Measurements from ENCODE around the gene MRPS9.

MRPS9 gene

GRCh38 chr2:105104208-105104731 is 66.4 kb downstream of the MRPS9 start:
- DNase-seq (ENCODE audit: low read depth in 1 of 2, low spot score in 1 of 2) = peak in 1 of 2 experiments; percentile 13
- H3K27ac ChIP-seq (replicated peaks) = no peak overlapping the region
- TF ChIP-seq CTCF (IDR thresholded peaks at IDR 0.05; ENCODE audit: insufficient read depth, low read length) (no peak), SPI1 (IDR thresholded peaks at IDR 0.05; ENCODE audit: borderline replicate concordance, low read depth) (peak; percentile 71; the same call in 1 of the 2 replicates)
- no peak overlapping the region for H3K4me3 ChIP-seq (replicated peaks; ENCODE audit: insufficient read depth, low read length)
- no peaks in the 10 kb centered on the region for H3K27me3 ChIP-seq (ENCODE audit: insufficient read depth, poor library complexity, severe bottlenecking)

- H3K27ac ChIP-seq (replicated peaks) = no peak overlapping the region
- no peak for TF ChIP-seq REST (IDR thresholded peaks at IDR 0.05; ENCODE audit: insufficient replicate concordance, low read depth)
- no peak for TF ChIP-seq POLR2AphosphoS5 (IDR thresholded peaks at IDR 0.05; ENCODE audit: low read depth)
- no peak for TF ChIP-seq CTCF (IDR thresholded peaks at IDR 0.05; ENCODE audit: insufficient read depth, low read length)
- TF ChIP-seq SPI1 (IDR thresholded peaks at IDR 0.05; ENCODE audit: borderline replicate concordance, low read depth) = no peak
- no peak for TF ChIP-seq GABPA (IDR thresholded peaks at IDR 0.05; ENCODE audit: low read depth)
- no peak for DNase-seq (ENCODE audit: low read depth in 1 of 2, low spot score in 1 of 2)
These were observed 72.5 kb downstream of the MRPS9 start for GRCh38 chr2:105110295-105110829.

GRCh38 chr2:105111365-105112150 is 73.7 kb downstream of the MRPS9 start:
- TF ChIP-seq CTCF (IDR thresholded peaks at IDR 0.05; ENCODE audit: insufficient read depth, low read length) = no peak
- no peak for TF ChIP-seq GABPA (IDR thresholded peaks at IDR 0.05; ENCODE audit: low read depth)
- no peak for TF ChIP-seq REST (IDR thresholded peaks at IDR 0.05; ENCODE audit: insufficient replicate concordance, low read depth)
- TF ChIP-seq POLR2AphosphoS5 (IDR thresholded peaks at IDR 0.05; ENCODE audit: low read depth) = no peak
- TF ChIP-seq SPI1 (IDR thresholded peaks at IDR 0.05; ENCODE audit: borderline replicate concordance, low read depth) = no peak
- Histone ChIP-seq H3K27ac (replicated peaks) (no peak overlapping the region), H3K27me3 (ENCODE audit: insufficient read depth, poor library complexity, severe bottlenecking) (no peaks in the 10 kb centered on the region), H3K4me3 (replicated peaks; ENCODE audit: insufficient read depth, low read length) (no peak overlapping the region)
- no peak for DNase-seq (ENCODE audit: low read depth in 1 of 2, low spot score in 1 of 2)

More at GRCh38 chr2:105110295-105110829, 72.5 kb downstream of the MRPS9 start:
- Histone ChIP-seq H3K27me3 (ENCODE audit: insufficient read depth, poor library complexity, severe bottlenecking) (no peaks in the 10 kb centered on the region), H3K4me3 (replicated peaks; ENCODE audit: insufficient read depth, low read length) (no peak overlapping the region)

All from HL-60 (cell line).